Limb (tissue), 2 donors: Measurements from ENCODE around the gene HIPK2.

Experiments
- DNase-seq, 2 donors: peaks; one replicate each; pipeline ENCODE4 v3.0.0-alpha.2; 2016; ENCODE audit errors: extremely low spot score in 2 of 2

The HIPK2 gene

DNA sequence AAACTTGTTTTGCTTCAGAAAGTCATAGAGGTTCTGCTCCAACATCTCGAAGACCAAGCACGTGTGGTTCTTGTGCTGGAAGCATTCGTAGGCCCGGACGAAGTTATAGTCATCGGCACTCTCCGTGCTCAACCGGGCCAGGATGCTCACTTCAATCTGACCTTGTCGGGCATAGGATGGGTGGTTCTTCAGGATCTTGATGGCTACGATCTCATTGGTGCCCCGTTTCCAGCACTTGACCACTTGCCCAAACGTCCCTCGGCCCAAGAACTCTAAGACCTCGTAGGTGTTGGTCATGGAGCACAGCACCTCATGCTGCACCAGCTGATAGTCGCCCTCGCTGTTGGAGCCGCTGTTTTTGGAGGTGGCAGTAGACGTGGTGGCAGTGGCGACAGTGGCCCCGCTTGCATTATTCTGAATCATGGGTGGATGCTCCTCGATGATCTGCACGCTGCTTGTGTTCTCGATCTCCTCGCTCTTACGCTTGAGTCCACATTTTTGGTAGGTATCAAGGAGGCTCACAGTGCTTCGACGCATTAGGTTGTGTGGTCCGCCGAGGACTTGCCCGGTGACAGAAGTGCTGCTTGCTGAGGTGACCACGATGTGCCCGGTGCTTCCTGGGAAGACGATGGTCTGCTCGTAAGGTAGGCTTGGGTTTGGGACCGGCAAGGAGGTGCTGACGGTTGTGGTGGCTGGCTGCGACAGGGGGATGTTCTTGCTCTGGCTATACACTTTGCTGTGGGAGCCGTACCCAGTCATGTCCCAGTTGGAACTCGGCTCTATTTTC lies 61.4 kb downstream of the HIPK2 start:
- no peak for DNase-seq

DNA sequence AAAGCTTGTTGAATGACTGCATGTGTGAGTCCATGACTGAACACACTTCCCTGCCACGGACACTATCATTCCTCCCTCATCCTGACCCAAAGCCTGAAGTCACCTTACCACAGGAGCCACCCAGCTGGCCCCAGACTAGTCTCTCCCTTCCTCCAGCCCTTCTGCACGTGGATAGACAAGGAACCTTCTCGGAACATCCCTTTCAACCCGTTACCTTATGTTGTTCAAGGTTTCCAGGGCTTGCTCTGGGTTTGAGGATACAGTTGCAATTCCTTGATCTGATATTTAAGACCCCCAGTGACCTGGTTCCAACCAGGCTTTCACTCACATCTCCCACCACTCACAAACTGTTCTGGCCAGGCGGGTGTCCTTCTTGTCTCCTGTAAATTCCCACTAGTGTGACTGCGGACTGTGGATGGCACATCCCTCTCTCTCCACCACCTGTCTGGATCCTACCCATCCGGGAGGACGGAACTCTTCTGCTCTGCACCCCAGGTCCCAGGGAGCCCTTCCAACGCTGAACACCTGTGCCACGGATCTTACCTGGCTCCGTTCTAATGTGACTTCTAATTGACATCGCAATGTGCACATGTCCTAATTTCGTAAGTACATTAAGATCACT lies 62.5 kb downstream of the HIPK2 start:
- DNase-seq: no peak

GRCh38 chr7:139714163-139714901 lies 63.5 kb downstream of the HIPK2 start:
- DNase-seq: no peak

DNA sequence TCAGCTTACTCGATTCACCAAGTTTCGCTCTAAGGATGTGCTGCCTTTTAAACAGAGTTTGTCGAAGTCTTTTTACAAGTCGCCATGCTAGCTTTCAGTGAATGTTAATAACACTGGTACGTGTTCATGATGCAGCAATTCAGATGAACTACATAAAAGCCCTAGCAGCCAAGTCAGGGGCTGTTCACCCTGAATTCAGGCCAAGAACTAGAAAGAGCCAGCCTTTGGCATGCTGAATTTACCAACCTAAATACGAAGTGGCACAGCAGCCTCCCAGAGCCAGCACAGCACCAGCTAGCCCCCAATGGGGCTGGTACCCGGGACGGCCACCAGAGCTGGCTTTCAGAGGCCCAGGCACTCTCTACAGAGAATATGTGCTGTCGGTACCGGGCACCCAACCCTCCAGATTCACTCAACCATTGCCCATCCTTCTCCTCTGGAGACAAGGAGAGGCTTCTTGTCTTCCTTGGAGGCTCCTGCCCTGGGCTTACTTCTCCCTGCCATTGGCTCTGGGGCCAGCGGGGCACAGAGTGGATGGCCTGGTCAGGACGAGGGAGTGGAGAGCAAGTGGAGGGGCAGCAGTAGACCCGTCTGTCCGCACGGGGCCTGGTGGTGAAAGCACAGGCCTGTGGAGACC lies 64.2 kb downstream of the HIPK2 start:
- no peak for DNase-seq

DNA sequence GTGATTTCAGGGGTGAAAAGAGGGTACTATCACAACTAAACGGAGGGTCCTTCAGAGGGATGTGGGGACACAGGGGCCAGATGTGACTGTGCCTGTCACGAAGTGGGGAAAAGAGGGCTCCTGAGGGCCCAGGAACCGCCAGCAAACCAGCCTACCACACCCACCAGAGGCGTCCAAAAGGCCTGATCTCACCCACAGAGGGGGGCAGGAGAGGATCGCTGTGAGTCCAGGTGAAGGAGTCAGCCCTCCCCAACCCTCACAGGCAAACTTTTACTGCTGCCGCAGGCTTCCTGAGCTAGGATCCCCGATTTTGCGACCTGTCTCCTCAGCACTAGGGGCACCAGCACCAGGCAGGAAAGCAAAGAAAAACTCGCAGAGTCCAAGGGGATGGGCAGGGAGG lies 64.7 kb downstream of the HIPK2 start:
- no peak for DNase-seq

DNA sequence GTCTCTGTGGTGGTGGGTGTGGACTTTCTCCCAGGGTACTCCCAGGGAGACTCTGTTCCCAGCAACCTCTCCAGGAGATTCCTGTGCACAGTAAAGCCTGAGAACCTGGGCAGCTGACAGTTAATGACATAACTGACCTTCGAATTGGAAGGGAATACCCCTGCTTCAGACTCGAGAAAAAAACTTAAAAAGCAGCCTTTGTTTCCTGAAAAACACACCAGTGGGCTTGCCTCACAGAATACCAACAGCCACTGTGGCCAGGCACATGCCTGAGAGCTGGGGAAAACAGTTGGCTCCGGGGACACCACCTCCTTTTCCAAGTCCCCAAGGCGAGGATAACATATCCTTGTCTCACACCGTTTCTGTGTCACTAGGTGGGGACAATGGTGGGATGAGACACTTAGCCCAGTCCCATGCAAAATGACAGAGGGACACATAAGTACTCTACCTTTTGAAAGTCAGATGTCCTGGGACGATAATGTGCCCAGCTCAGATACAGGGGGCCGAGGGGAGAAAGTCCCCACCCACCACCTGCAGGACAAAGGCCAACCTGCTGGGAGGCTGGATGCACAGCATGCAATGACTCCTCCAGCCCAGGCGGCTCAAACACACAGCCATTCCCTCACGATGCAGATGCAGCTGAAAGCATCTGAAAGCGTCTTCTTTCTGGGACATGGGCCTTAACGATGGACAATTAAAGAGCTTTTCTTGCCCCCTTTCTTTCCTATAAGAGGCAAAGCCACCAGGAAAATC lies 65.6 kb downstream of the HIPK2 start:
- DNase-seq: no peak

DNA sequence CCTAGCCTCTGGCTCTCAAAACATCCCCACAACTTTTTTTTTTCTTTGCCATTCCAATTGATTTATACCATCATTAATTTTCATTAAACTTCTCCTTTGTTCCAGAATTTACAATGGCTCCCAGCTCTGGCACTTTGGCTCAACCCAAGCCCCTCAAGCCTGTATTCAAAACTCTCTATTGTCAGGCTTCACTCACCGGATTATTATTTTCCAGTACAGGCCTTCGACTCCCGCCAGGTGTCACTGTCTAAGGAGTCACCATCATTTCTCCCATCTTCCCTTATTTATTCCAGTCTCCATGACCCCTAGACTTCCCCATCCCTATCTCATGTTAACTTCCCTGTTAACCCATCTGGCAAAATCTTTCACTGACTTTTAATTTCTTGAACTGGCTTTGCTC lies 67.8 kb downstream of the HIPK2 start:
- DNase-seq: no peak

DNA sequence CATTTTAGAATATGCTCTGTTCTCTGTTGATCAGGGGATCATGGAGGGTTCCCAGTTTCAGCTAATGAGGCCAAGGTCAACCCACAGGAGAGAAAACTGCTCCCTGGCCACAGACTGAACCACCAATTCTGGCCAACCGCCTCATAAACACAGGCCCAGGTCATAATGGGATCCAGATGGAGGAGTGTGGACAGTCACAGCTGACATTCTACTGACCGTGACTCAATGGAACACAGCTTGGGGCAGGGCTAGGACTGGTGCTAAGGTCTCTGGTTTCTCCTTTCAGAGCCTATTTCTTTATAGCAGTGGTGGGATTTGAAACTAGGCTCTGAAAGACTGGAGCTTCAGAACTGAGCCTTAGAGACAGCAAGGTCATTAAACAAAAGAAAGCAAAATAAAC lies 68.3 kb downstream of the HIPK2 start:
- no peak for DNase-seq

GRCh38 chr7:139708541-139708940 lies 69.3 kb downstream of the HIPK2 start:
- no peak for DNase-seq

DNA sequence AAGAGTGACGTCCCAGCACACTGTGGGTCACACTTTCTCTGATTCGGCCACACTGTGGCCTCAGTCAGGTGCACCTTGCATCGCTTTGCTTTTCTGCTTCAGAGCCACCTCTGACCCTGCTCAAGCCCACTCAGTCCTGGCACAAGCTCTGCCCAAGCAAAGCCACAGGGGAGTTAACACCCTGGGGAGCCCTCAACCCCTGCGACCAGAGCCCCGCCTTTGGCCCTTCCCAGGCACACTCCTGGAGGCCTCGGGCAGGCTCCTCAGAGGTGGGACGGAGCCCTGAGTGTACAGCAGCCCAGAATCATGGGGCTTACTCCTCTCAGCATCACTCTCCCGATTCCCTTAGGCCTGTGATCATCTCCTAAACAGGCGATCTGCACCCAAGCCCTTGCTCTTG lies 71.0 kb downstream of the HIPK2 start:
- DNase-seq: no peak

GRCh38 chr7:139704308-139704879 lies 73.4 kb downstream of the HIPK2 start:
- no peak for DNase-seq

DNA sequence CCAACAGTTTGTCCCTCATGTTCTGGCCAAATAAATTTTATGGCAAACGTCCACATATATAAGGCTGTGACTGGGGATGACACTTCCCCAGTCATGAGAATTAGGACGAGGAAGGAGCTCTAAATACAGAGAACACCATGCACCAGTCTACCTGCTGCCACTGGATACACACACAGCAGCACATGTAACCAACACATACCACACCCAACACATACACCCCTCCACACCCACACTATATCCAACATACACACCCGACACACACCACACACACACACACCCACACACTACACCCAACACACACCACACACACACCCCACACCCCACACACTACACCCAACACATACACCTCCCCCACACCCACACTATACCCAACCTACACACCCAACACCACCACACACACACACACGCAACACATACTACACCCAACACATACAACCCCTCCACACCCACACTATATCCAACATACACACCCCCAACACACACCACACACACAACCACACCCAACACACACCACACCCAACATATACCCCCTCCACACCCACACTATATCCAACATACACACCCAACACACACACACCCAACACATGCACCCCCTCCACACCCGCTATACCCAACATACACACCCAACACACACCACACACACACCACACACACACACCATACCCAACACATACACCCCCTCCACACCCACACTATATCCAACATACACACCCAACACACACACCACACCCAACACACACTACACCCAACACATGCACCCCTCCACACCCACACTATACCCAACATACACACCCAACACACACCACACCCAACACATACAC lies 74.1 kb downstream of the HIPK2 start:
- DNase-seq: no peak

DNA sequence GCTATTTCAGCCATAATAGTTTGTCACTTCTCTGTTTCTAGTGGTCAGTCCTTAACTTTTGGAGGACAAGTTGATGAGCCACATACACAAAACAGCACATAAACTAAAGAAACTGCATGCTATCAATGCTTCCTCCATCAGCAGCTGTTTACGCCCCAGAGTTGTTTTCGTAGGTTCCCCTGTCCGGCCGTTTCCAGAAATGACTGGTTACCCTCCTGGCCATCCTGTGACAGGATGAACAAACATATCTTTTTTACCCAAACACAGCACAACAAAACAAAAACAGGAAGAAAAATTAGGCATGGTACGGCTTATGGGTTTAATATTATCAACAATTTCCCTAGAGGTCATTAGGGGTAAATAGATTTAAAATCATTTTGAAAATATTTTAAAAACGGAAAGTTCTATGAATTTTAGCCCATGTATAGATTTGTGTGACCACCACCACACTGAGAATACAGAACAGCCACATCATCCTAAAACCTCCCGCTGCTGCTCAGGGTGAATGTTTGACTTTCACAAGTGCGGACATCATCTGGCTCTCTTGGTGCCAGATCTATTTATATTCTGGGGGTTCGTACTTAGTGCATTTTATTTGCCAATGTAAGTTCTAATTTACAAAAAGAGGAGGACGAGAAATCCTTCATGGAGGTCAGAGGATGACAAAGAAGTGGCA lies 74.8 kb downstream of the HIPK2 start:
- DNase-seq: no peak

DNA sequence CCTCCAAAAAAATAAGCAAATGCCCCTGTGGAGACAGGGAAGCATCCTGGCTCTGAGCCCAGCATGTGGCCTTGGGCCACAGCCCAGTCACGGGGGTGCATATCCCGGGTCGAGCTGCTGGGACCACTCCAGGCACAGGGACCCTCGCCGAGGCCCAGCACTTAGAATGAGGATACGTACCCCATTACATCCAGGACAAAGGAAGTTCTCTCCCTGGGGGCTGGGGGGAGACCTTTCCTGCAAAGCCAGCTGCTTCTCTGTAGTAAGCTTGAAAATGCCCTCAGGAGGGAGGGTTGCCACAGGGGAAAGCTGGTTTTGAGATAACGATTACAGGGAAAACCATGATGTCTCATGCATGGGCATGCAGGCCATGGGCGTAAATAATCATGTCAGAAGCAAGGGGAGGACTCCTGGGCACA lies 75.5 kb downstream of the HIPK2 start:
- DNase-seq: no peak

DNA sequence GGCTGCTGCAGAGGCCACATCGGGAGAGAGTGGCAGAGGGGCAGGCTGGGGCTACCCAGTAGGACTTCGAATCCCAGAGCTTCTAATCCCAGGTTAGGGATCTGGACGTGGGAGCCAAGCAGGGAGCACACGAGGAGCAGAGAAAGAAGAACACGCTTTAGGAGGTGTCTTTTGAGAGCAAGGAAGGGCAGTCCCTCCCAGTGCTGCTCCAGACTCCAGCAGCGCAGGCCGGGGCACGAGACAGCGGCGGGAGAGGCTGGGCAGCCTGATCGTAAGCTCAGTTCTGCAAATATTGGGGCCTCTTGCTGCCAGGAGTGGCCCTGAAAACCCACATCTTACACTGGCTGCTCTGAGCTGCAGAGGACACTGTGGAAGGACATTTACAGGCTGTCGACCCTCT lies 75.9 kb downstream of the HIPK2 start:
- no peak for DNase-seq

DNA sequence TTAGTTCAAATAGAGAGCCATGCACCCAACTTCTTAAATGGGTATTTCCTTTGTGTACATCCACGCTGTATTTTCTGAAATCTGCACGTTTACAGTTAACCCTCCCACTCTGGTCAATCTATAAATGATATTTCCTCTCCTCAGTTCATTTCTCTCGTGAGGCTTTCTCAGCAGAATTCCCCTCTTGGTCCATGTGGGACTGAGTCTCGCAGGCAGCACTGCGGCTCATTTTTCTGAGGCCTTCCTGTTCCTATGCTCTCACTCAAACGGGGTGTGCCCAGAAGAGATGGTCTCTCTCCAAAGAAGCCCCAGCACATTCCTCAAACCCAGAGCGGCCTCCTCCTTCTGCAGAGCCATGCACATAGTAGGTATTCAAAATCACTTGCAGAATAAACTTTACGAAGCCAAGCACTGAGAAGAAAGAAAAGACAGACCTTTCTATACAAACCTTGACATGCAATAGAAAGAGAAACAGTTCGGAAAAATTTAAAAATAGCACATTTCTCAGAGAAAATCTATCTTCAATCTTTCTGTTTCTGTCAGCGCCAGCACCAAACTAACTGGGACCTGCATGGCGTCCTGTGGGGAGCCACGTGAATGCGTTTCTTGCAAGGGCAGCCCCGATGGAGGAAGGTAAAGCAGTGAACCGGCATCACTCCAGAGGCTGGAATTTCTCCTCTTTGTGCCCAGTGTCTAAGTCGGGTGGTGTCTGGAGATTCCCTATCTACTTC lies 77.1 kb downstream of the HIPK2 start:
- no peak for DNase-seq

DNA sequence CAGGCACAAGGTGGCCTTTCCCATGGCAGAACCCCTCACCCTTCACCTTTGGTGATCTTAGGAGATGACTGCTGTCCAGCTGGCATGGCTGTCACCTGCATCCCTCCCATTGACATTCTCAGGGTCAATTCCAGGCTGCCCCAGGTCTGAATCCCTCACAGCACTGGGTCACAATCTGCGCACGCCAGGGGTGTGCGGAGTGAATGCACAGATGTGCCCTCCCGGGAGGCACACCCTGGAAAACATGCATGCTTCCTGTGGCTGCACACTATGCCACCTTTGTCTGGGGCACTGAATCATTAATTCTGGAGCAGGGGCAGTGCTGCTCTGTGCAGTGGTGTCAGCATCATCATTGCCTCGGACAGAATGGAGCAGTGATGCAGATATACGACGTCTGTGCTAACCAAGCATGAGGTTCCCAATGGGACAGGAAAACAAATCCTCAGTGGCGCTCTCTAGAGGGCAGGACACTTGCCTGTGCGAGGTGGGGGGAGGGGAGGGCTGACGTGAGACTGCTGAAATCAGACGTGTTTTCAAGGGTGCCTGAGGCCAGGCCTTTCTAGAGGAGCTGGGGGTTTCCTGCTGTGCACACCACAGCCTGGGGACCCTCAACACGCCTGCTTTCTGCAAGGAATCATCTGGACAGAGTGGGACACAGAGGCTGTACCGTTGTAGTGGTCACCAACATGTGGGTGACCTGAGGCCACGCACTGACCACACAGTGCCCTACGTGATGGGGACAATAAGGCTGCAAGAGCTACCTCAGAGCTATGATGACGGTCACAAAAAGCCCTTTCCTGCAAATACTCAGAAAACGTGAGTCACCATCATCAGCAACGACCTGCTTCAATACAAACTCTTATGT lies 77.9 kb downstream of the HIPK2 start:
- no peak for DNase-seq

DNA sequence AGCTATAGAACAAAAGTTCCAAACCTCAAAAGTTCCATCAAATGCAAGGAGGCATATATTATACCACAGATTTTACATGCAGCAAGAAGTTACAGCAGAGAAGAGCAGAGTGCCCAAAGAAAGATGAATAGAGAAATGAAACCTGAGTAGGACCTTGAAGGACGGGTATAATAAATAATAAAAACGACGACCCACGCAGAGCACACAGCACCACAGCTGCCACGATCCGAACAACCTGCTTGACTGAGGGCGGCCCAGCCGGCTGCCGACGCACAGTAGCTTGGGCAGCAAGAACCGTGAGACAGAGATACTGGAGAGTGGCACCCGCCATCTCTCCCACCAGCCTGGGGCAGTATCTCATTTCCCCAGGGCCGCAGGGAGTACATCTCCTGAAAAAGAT lies 79.0 kb downstream of the HIPK2 start:
- DNase-seq: no peak
